Central memory CD8-positive, alpha-beta T cell (primary cell): ENCODE measurements around the gene BACE2.

Experiments
- ATAC-seq: fragments of 150-1000 bp; cut with Tn5 transposase; replicated peaks from 2 replicates; pipeline ENCODE4 v1.10.0; 2022; ENCODE audit warnings: mild to moderate bottlenecking, moderate FRiP score, moderate number of reproducible peaks; ENCODE audit not compliant: poor library complexity, severe bottlenecking; ENCODE audit errors: extremely low read depth
- DNase-seq, 2 donors: peaks; one replicate each; pipeline ENCODE4 v3.0.0; 2021; ENCODE audit warnings: low spot score in 2 of 2
- H3K27ac Mint-ChIP-seq: one replicate; pipeline ENCODE4 v1.8.0; 2022; ENCODE audit warnings: low read depth, mild to moderate bottlenecking, moderate library complexity, mixed read lengths
- H3K27me3 Mint-ChIP-seq: one replicate; pipeline ENCODE4 v1.8.0; 2022; ENCODE audit warnings: mixed read lengths
- H3K36me3 Mint-ChIP-seq: one replicate; pipeline ENCODE4 v1.8.0; 2022; ENCODE audit warnings: mild to moderate bottlenecking, moderate library complexity, mixed read lengths; ENCODE audit not compliant: insufficient read depth
- H3K4me1 Mint-ChIP-seq: one replicate; pipeline ENCODE4 v1.8.0; 2022; ENCODE audit warnings: mixed read lengths
- H3K4me3 Mint-ChIP-seq: one replicate; pipeline ENCODE4 v1.8.0; 2022; ENCODE audit warnings: mild to moderate bottlenecking, moderate library complexity, mixed read lengths
- H3K9me3 Mint-ChIP-seq: one replicate; pipeline ENCODE4 v1.8.0; 2022; ENCODE audit warnings: mixed read lengths

BACE2 gene

DNA sequence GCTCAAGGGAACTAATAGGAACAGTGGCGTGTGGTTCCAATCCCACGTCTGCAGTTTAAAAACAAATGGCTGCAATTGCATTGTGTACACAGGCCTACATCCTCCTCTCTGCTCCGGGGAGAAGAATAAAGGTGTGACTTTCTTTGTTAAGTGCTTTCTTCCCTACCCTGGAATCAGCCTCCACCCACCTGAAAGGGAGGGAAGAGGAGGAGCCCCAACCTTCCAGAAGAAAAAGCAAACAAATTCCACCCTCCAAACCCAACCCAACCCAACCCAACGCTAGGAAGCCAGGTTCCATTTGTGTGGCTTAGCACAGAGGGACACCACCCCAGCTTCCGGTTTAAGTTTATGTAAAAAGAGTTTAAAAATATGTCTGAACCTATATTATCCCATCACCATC, 11.8 kb upstream of the BACE2 start:
- Mint-ChIP-seq H3K36me3 (no peaks in the 10 kb centered on the region), H3K9me3 (peaks cover 6% of the 10 kb centered on the region), H3K27ac (no peak overlapping the region), H3K4me1 (no peaks in the 10 kb centered on the region), H3K4me3 (no peak overlapping the region), H3K27me3 (peaks cover 32% of the 10 kb centered on the region)
- DNase-seq (no peak), ATAC-seq (no peak)

DNA sequence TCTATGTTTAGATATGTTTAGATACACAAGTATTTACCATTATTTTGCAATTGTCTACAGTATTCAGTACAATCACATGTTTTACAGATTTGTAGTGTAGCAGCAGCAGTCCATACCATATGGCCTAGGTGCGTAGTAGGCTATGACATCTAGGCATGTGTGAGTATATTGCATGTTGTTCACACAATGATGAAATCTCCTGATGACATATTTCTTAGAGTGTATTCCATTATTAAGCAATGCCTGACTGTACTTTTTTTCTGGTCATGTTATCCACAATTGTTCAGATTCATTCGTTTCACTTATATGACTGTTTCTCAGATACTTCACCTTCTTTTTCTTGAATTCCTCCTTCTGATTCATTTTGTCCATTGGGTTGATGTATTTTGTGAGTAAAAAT, 9.9 kb upstream of the BACE2 start:
- Mint-ChIP-seq H3K36me3 (no peaks in the 10 kb centered on the region), H3K27me3 (peaks cover 32% of the 10 kb centered on the region), H3K4me3 (no peak overlapping the region), H3K27ac (no peak overlapping the region), H3K4me1 (no peaks in the 10 kb centered on the region), H3K9me3 (peaks cover 6% of the 10 kb centered on the region)
- DNase-seq (no peak), ATAC-seq (no peak)

DNA sequence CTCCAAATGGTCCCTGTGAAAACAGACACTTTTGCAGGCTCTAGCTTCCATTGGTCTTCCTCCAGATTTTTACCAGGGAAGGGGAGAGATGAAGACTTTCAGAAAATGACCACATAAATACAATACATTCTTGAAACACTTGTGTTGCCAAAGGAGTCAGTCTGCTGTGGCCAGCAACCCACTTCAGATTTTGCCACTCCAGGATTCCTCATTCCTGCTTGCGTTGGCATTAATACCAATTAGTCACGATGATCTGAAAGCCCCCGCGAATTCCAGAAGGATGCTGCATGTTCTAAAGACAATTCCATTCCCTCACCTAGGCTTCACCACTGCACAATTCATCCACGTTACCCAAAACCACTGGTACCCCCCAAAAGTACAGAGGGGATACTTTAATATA, 7.9 kb upstream of the BACE2 start:
- peaks cover 6% of the 10 kb centered on the region for H3K9me3 Mint-ChIP-seq
- no peak overlapping the region for H3K27ac Mint-ChIP-seq
- no peak overlapping the region for H3K4me3 Mint-ChIP-seq
- no peaks in the 10 kb centered on the region for H3K36me3 Mint-ChIP-seq
- DNase-seq (no peak), ATAC-seq (no peak)
- no peaks in the 10 kb centered on the region for H3K4me1 Mint-ChIP-seq
- H3K27me3 Mint-ChIP-seq, result peaks cover 37% of the 10 kb centered on the region

DNA sequence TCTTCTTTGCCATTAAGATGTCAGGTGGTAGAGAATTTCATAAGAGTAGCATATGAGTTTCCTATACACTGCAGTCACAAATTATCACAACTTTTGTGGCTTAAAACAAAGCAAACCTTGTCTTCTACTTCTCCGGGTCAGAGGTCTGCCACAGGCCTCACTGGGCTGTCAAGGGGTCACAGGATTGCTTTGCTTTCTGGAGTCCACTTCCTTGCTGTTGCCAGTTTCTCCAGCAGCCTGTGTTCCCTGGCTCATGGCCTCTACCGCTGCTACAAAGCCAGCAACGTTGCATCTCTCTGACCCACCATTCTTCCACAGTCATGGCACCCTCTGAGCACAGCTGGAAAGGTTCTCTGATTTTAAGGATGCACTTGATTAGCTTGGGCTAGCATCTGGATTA, 6.5 kb upstream of the BACE2 start:
- H3K27me3 Mint-ChIP-seq, result peaks cover 51% of the 10 kb centered on the region

DNA sequence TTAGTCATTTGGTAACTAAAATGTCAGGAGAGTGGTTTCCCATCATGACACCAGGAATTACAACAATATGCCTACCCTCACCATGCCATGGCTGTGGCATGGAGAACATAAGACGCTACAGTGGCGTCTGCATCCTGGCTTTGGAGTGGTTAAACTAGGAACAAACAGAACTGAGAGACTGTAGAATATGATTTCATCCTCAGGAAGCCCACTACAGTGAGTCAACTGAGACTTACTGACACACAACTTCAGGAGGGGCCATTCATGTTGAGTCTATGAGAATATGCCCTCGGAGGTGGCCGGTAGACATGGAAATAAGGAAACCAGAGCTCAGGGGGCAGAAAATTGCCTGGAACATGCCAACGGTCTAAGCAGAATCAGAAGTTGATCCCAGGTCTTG, 5.9 kb upstream of the BACE2 start:
- no peak overlapping the region for H3K4me3 Mint-ChIP-seq
- peaks cover 6% of the 10 kb centered on the region for H3K9me3 Mint-ChIP-seq
- H3K4me1 Mint-ChIP-seq, result no peaks in the 10 kb centered on the region
- no peak overlapping the region for H3K27ac Mint-ChIP-seq
- DNase-seq (no peak), ATAC-seq (no peak)
- H3K36me3 Mint-ChIP-seq, result no peaks in the 10 kb centered on the region
- H3K27me3 Mint-ChIP-seq, result peaks cover 57% of the 10 kb centered on the region

More for the DNA sequence above, 6.5 kb upstream of the BACE2 start:
- DNase-seq, result no peak
- Mint-ChIP-seq H3K4me1 (no peaks in the 10 kb centered on the region), H3K4me3 (no peak overlapping the region), H3K36me3 (no peaks in the 10 kb centered on the region), H3K9me3 (peaks cover 6% of the 10 kb centered on the region), H3K27ac (no peak overlapping the region)
- no peak for ATAC-seq

DNA sequence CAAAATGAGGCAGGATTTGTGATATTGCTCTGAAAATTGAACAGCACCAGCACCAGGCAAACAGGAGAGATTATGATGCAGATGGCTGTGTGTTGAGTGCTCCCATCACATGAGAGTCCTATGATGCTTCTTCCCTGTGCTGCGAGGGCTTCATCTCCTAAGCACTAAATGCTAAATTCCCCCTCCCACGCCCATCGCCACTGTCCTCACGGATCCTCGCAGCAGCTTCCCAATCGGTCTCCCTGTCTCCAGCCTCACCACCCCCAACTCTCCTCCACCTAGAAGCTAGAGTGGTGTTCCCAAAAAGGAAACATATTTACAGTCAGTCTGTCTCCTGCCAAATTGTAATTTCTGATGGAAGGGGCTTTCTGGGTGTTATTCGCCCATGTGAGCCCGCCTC, 4.9 kb upstream of the BACE2 start:
- H3K36me3 Mint-ChIP-seq, result no peaks in the 10 kb centered on the region
- peaks cover 6% of the 10 kb centered on the region for H3K9me3 Mint-ChIP-seq
- DNase-seq, result no peak
- H3K27ac Mint-ChIP-seq, result no peak overlapping the region
- H3K4me3 Mint-ChIP-seq, result no peak overlapping the region
- no peak for ATAC-seq
- H3K27me3 Mint-ChIP-seq, result peaks cover 59% of the 10 kb centered on the region
- no peaks in the 10 kb centered on the region for H3K4me1 Mint-ChIP-seq

DNA sequence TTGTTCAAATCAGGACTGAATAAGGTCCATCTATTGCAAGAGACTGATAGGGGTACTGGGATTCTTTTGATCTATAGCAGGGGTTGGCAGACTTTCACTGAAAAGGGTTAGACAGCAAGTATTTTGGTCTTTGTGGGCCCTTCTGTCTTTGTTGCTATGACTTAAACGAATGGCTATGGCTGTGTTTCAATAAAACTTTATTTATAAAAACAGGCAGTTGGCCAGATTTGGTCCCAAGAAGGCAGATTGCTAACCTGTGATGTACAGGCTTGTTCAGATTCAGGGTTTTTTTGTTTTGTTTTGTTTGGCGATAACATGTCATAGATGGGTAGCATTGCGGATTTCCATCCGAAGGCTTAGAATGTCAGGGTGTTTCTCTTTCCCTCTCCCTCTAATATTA, 3.9 kb upstream of the BACE2 start:
- no peaks in the 10 kb centered on the region for H3K36me3 Mint-ChIP-seq
- H3K27me3 Mint-ChIP-seq, result peaks cover 57% of the 10 kb centered on the region
- no peak overlapping the region for H3K27ac Mint-ChIP-seq
- peaks cover 2% of the 10 kb centered on the region for H3K4me1 Mint-ChIP-seq
- H3K4me3 Mint-ChIP-seq, result no peak overlapping the region
- H3K9me3 Mint-ChIP-seq, result no peaks in the 10 kb centered on the region
- DNase-seq (no peak), ATAC-seq (no peak)

DNA sequence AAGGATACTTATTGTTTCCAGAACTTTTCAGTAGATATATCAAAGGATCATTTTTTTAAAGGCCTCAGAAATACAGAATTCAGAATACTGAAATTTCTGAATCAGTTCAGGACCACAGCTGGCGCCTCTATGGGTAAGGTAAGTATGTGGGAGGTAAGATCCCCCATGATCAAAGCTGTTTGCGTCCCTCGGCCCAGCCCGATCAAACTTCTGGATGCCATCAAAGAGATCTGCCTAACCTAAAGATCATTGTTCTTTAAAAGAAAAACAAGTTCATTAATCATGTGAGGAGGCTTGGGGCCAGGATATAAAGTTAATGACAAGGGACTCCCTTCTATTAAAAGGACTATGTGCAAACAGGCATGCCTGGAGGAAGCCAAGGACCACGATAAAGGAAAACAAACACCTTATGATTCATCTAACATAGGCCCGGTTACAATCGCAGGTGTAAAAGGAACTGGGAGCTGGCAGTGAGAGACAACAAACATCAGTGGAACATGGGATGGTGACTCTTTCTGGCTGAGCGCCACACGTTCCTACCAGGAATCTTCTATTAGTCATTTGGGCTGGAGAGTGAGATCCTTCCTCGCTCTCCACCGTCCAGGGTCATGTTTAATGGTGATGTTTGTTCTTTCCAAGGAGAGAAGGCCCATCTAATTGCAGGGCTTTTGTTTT, 2.8 kb upstream of the BACE2 start:
- Mint-ChIP-seq H3K27ac (no peak overlapping the region), H3K9me3 (no peaks in the 10 kb centered on the region), H3K36me3 (no peaks in the 10 kb centered on the region), H3K27me3 (peaks cover 58% of the 10 kb centered on the region), H3K4me3 (no peak overlapping the region), H3K4me1 (peaks cover 9% of the 10 kb centered on the region)
- ATAC-seq, result no peak
- DNase-seq, result no peak

DNA sequence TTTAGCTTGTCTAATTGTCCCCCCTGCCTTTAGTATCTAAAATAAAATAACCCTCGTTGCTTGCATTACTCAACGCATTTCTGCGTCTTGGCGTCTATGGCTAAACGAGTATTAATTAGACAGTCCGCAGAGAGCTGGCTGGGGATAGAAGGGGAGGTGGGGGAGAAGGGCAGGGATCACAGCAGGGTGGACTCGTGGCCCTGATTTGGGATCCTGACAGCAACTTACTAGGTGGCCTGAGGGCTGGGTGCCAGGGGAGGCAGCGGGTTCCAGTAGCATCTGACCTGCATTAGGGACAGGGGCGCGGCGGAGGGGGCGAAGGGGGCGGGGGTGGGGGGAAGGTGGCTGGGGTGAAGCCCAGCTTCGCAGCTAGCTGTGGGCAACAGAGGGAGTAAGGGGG, 1.1 kb upstream of the BACE2 start:
- no peaks in the 10 kb centered on the region for H3K9me3 Mint-ChIP-seq
- no peaks in the 10 kb centered on the region for H3K36me3 Mint-ChIP-seq
- H3K27ac Mint-ChIP-seq, result no peak overlapping the region
- ATAC-seq (no peak), DNase-seq (no peak)
- H3K4me1 Mint-ChIP-seq, result peaks cover 9% of the 10 kb centered on the region
- peak overlapping the region; percentile 52 for H3K4me3 Mint-ChIP-seq
- H3K27me3 Mint-ChIP-seq, result peaks cover 55% of the 10 kb centered on the region

DNA sequence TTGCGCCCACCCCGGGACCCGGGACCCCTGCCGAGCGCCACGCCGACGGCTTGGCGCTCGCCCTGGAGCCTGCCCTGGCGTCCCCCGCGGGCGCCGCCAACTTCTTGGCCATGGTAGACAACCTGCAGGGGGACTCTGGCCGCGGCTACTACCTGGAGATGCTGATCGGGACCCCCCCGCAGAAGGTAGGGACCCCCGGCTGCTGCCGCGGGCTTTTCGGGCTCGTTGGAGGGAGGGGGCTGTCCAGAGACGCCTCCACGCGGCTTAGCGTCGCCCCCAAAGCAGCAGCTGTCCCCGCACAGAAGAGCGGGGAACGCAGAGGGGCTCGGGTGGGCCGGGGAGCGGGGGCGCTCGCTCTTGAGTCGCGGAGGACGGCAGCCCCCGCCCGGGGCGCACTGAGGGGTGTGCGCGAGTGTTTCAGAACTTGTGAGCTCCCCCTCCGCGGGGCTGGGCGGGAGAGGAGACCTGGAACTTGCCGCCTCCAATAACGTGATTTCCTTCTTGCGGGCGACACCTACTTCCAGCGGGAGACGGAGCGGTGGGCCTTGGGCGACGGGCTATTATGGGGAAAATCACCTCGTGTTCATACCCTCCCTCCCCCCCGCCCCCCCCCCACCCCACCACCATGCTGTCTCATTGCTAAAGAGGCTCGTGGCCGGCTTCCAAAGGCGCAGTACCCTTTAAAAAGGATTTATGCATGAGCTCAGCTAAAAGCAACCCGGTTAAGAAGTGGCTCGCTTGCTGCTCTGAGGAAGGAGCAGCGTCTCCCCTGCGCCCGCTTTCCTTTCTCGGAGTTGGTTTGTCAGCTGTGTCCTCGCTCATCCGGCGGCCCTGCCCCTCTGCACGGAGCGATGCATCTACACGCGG, 664 bp downstream of the BACE2 start:
- no peaks in the 10 kb centered on the region for H3K9me3 Mint-ChIP-seq
- H3K27me3 Mint-ChIP-seq, result peaks cover 65% of the 10 kb centered on the region
- no peaks in the 10 kb centered on the region for H3K36me3 Mint-ChIP-seq
- H3K4me3 Mint-ChIP-seq, result peak overlapping the region; percentile 66
- H3K4me1 Mint-ChIP-seq, result peaks cover 9% of the 10 kb centered on the region
- no peak for DNase-seq
- ATAC-seq, result no peak
- H3K27ac Mint-ChIP-seq, result no peak overlapping the region

DNA sequence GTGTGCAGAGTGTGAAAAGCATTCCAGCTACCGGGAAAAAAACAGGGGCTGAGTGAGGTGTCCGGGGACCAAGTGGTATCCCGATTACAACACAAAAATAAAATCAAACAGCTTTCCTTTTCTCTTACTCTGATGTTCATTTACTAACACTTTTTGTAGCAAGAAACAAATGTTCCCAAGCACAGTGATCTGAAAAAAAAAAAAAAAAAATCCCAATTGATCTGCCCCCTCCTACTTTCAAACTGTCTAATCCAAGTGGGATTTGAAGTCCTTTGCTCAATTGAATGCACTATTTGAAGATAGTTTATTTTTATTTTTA, 1.3 kb downstream of the BACE2 start:
- H3K4me3 Mint-ChIP-seq, result peak overlapping the region; percentile 66
- ATAC-seq (no peak), DNase-seq (no peak)
- H3K9me3 Mint-ChIP-seq, result no peaks in the 10 kb centered on the region
- no peaks in the 10 kb centered on the region for H3K36me3 Mint-ChIP-seq
- no peak overlapping the region for H3K27ac Mint-ChIP-seq
- peaks cover 9% of the 10 kb centered on the region for H3K4me1 Mint-ChIP-seq
- H3K27me3 Mint-ChIP-seq, result peaks cover 61% of the 10 kb centered on the region

DNA sequence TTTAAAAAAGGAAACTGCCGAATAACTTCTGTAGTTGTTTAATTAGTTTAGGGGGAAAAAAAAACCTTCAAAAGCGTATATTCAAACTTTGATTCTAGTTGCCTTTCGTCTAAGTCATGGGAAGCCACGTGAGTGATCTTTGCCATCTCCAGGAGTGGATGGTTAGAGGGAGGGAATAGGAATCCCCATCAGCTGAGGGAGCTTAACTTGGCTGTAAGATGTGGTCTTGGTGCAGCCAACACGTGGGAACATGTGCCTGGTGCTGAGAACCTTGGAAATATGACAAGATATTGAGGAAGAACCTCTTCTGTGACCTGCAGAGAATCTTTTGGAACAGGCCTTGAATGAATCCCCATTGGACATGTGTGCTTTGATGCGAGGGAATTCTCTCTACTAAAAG, 1.7 kb downstream of the BACE2 start:
- Mint-ChIP-seq H3K36me3 (no peaks in the 10 kb centered on the region), H3K27ac (no peak overlapping the region), H3K9me3 (no peaks in the 10 kb centered on the region), H3K4me1 (peaks cover 9% of the 10 kb centered on the region), H3K27me3 (peaks cover 62% of the 10 kb centered on the region), H3K4me3 (peak overlapping the region; percentile 66)
- no peak for DNase-seq
- no peak for ATAC-seq

DNA sequence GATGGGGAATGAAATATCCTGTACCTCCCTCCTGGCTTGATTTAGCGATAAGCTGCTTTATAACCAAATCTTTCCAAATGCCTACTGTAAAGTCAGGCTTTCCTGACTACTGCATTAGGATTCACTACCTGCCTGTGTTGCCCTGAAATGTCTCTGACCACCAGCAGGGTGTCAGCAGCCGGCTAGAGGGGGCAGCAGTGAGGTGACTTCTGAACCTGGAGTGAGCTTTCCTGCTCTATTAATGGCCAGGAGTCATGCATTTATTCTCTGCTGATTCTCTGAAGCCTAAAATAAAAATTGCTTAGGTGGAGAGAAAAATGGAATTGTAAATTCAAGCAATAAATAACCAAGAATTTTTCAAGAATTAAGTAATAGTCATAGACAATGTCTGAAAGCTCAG, 2.5 kb downstream of the BACE2 start:
- Mint-ChIP-seq H3K36me3 (no peaks in the 10 kb centered on the region), H3K27ac (no peak overlapping the region), H3K27me3 (peaks cover 60% of the 10 kb centered on the region), H3K4me1 (peaks cover 9% of the 10 kb centered on the region), H3K4me3 (no peak overlapping the region), H3K9me3 (no peaks in the 10 kb centered on the region)
- ATAC-seq, result no peak
- DNase-seq, result no peak
